ENCODE results near the gene SLC5A6.

DNA sequence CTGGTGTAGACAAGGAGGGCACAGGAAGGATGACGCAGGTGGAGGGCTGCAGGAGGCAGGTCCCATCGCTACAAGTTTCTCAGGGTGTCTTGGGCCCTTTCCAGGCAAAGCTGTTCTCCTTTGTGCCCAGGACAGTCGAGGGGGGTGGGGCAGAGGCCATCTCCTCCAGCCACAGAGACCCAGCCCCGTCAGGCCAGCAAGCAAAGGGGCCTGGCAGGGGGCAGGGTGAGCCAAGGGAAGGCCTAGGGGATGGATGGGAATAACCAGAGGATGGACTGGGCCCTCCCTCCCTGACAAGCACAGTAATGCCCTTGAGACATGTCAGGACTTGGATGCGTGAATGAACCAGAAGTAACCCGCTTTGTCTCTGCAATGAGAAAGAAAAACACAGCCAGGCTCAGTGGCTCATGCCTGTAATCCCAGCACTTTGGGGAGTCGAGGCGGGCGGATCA lies 57.0 kb downstream of the SLC5A6 start:
- TF ChIP-seq, protein P1, sequence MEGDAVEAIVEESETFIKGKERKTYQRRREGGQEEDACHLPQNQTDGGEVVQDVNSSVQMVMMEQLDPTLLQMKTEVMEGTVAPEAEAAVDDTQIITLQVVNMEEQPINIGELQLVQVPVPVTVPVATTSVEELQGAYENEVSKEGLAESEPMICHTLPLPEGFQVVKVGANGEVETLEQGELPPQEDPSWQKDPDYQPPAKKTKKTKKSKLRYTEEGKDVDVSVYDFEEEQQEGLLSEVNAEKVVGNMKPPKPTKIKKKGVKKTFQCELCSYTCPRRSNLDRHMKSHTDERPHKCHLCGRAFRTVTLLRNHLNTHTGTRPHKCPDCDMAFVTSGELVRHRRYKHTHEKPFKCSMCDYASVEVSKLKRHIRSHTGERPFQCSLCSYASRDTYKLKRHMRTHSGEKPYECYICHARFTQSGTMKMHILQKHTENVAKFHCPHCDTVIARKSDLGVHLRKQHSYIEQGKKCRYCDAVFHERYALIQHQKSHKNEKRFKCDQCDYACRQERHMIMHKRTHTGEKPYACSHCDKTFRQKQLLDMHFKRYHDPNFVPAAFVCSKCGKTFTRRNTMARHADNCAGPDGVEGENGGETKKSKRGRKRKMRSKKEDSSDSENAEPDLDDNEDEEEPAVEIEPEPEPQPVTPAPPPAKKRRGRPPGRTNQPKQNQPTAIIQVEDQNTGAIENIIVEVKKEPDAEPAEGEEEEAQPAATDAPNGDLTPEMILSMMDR (conservative IDR thresholded peaks at IDR 0.05): no peak
- TF ChIP-seq EZH2 (IDR thresholded peaks at IDR 0.05; ENCODE audit: low read depth): no peak
